Caco-2 (cell line): ENCODE results near the gene SP4. TPM values are rescaled to one million over a fixed set of nuclear protein-coding genes. Genes with fewer than 3 reads are reported as not detected.

ENCODE experiments used
- BruUV-seq: library from RNA; stranded (reverse); fragments of 400-500 nt; replicated peaks from 2 replicates; lab custom pipeline; 2021; lab: Mats Ljungman, UMichigan
- CTCF ChIA-PET: fragments of 300-600 bp; sonication (Branson Sonifier 250); formaldehyde crosslinking; loops from one replicate; lab custom pipeline; 2022; ENCODE audit warnings: antibody characterized with exemption; lab: Charles Lee
- POLR2A ChIA-PET: fragments of 300-600 bp; sonication (Branson Sonifier 250); formaldehyde crosslinking; loops from one replicate; lab custom pipeline; 2022; ENCODE audit warnings: antibody characterized with exemption; lab: Charles Lee
- DNase-seq, 2 experiments: peaks; one replicate each; pipeline versions ENCODE4 v3.0.0 to v3.0.0-alpha.2; 2020 to 2022
- H3K27me3 ChIP-seq: replicated peaks from 2 replicates; pipeline ENCODE4 v1.6.0; 2011; ENCODE audit warnings: low read length; ENCODE audit not compliant: control insufficient read depth, insufficient read depth
- H3K36me3 ChIP-seq: 2 replicates; pipeline ENCODE4 v1.5.1; 2011; ENCODE audit warnings: low read length; ENCODE audit not compliant: control insufficient read depth, insufficient read depth
- H3K4me1 ChIP-seq: fragments of 250-450 bp; sonication (Bioruptor Pico); 2 replicates; pipeline ENCODE4 v1.5.1; 2020; ENCODE audit warnings: mild to moderate bottlenecking
- H3K4me3 ChIP-seq: 2 replicates; pipeline ENCODE4 v1.5.1; 2011; ENCODE audit warnings: low read depth, mild to moderate bottlenecking, control low read depth, low read length
- H3K9me3 ChIP-seq: fragments of 250-450 bp; sonication (Bioruptor Pico); 2 replicates; pipeline ENCODE4 v1.5.1; 2020; ENCODE audit warnings: mild to moderate bottlenecking, moderate library complexity
- H3K27ac Mint-ChIP-seq: one replicate; pipeline ENCODE4 v1.8.0; 2022; ENCODE audit warnings: mixed read lengths; ENCODE audit not compliant: unreplicated experiment
- H3K27me3 Mint-ChIP-seq: one replicate; pipeline ENCODE4 v1.8.0; 2022; ENCODE audit warnings: mixed read lengths; ENCODE audit not compliant: insufficient read depth, unreplicated experiment
- H3K36me3 Mint-ChIP-seq: one replicate; pipeline ENCODE4 v1.8.0; 2022; ENCODE audit warnings: mild to moderate bottlenecking, mixed read lengths; ENCODE audit not compliant: insufficient read depth, unreplicated experiment
- H3K4me1 Mint-ChIP-seq: one replicate; pipeline ENCODE4 v1.8.0; 2022; ENCODE audit warnings: low read depth, mixed read lengths; ENCODE audit not compliant: unreplicated experiment
- H3K4me3 Mint-ChIP-seq: one replicate; pipeline ENCODE4 v1.8.0; 2022; ENCODE audit warnings: mild to moderate bottlenecking, moderate library complexity, mixed read lengths; ENCODE audit not compliant: unreplicated experiment
- H3K9me3 Mint-ChIP-seq: one replicate; pipeline ENCODE4 v1.8.0; 2022; ENCODE audit warnings: mixed read lengths; ENCODE audit not compliant: unreplicated experiment
- intact Hi-C: fragments of 100-400 bp; cut with micrococcal nuclease; formaldehyde crosslinking; loops from one replicate; pipeline ENCODE4 v1.10.0; 2022; ENCODE audit not compliant: unreplicated experiment
- total RNA-seq: library from RNA; stranded (reverse); gene quantifications from 2 replicates; pipeline ENCODE4 v1.2.3, GENCODE V29; 2022
- TF ChIP-seq, protein P1 (sequence below), 2 experiments: fragments of 200-600 bp in 1 of 2; IDR thresholded peaks; 1 replicate in 1 of 2; 2 replicates in 1 of 2; pipeline versions ENCODE4 v1.5.1 to v1.8.0; 2011 to 2022; ENCODE audit warnings: antibody characterized with exemption in 1 of 2, control low read depth in 1 of 2, inconsistent platforms in 1 of 2, low read depth in 1 of 2, low read length in 1 of 2, mild to moderate bottlenecking in 1 of 2, moderate library complexity in 1 of 2; ENCODE audit not compliant: insufficient read depth in 1 of 2, severe bottlenecking in 1 of 2, unreplicated experiment in 1 of 2

Gene SP4
- total RNA-seq, 1 experiment from 2014 or later, result 10.8 TPM

- no peaks in the 10 kb centered on the region for H3K27me3 Mint-ChIP-seq
- no peak for DNase-seq
- ChIA-PET POLR2A (no interaction called here), CTCF (no interaction called here)
- no peak overlapping the region for H3K4me3 ChIP-seq
- H3K4me1 Mint-ChIP-seq, result no peaks in the 10 kb centered on the region
- H3K9me3 ChIP-seq, result peaks cover 4% of the 10 kb centered on the region
- intact Hi-C loops, result no loop called here
- no peaks in the 10 kb centered on the region for H3K36me3 ChIP-seq
- H3K36me3 Mint-ChIP-seq, result peaks cover 5% of the 10 kb centered on the region
- H3K4me1 ChIP-seq, result 0 out of 2 replicates have a peak, but pooled peaks cover 5% of the 10 kb centered on the region
- H3K27ac Mint-ChIP-seq, result no peak overlapping the region
- no TSS peak for BruUV-seq
- no peak overlapping the region for H3K4me3 Mint-ChIP-seq
- H3K27me3 ChIP-seq, result no peaks in the 10 kb centered on the region
- TF ChIP-seq, protein P1, sequence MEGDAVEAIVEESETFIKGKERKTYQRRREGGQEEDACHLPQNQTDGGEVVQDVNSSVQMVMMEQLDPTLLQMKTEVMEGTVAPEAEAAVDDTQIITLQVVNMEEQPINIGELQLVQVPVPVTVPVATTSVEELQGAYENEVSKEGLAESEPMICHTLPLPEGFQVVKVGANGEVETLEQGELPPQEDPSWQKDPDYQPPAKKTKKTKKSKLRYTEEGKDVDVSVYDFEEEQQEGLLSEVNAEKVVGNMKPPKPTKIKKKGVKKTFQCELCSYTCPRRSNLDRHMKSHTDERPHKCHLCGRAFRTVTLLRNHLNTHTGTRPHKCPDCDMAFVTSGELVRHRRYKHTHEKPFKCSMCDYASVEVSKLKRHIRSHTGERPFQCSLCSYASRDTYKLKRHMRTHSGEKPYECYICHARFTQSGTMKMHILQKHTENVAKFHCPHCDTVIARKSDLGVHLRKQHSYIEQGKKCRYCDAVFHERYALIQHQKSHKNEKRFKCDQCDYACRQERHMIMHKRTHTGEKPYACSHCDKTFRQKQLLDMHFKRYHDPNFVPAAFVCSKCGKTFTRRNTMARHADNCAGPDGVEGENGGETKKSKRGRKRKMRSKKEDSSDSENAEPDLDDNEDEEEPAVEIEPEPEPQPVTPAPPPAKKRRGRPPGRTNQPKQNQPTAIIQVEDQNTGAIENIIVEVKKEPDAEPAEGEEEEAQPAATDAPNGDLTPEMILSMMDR (IDR thresholded peaks at IDR 0.05; ENCODE audit: insufficient read depth in 1 of 2, low read depth in 1 of 2, low read length in 1 of 2, severe bottlenecking in 1 of 2, unreplicated experiment in 1 of 2), result no peak
- H3K9me3 Mint-ChIP-seq, result no peaks in the 10 kb centered on the region
These were observed 86.2 kb downstream of the SP4 start for GRCh38 chr7:21514062-21514461.

- no peak overlapping the region for H3K4me3 Mint-ChIP-seq
- Histone ChIP-seq H3K36me3 (no peaks in the 10 kb centered on the region), H3K4me1 (no peaks in the 10 kb centered on the region), H3K4me3 (no peak overlapping the region), H3K27me3 (no peaks in the 10 kb centered on the region), H3K9me3 (peaks cover 11% of the 10 kb centered on the region; the same call in 1 of the 2 replicates)
- TF ChIP-seq, protein P1 (IDR thresholded peaks at IDR 0.05; ENCODE audit: insufficient read depth in 1 of 2, low read depth in 1 of 2, low read length in 1 of 2, severe bottlenecking in 1 of 2, unreplicated experiment in 1 of 2), result no peak
- H3K27ac Mint-ChIP-seq, result no peak overlapping the region
- no TSS peak for BruUV-seq
- DNase-seq, result no peak
- no peaks in the 10 kb centered on the region for H3K27me3 Mint-ChIP-seq
- intact Hi-C loops, result no loop called here
- peaks cover 13% of the 10 kb centered on the region for H3K4me1 Mint-ChIP-seq
- ChIA-PET CTCF (no interaction called here), POLR2A (no interaction called here)
- no peaks in the 10 kb centered on the region for H3K36me3 Mint-ChIP-seq
- peaks cover 10% of the 10 kb centered on the region for H3K9me3 Mint-ChIP-seq
These were observed 96.8 kb downstream of the SP4 start for GRCh38 chr7:21524680-21525079.

DNA sequence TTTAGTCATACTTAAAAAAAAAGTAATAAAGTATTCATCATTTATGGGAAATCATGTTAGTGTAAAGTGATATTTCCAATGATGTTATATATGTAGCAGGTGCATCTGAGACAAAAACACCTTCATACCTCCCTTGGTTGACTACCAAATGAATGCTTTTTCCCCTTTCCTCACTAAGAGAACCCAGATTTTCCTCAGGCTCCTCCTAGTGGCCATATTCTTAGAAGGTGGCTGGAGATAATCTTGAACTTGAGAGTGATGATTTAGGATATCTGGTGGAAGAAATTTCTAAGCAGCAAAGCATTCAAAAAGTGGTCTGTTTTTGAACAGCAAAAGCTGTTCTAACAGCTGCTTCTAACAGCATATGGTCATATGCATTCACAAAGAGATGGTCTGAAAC lies 98.1 kb downstream of the SP4 start:
- Mint-ChIP-seq H3K4me3 (no peak overlapping the region), H3K27ac (no peak overlapping the region), H3K4me1 (peaks cover 13% of the 10 kb centered on the region), H3K9me3 (peaks cover 10% of the 10 kb centered on the region), H3K36me3 (no peaks in the 10 kb centered on the region), H3K27me3 (no peaks in the 10 kb centered on the region)
- Histone ChIP-seq H3K36me3 (no peaks in the 10 kb centered on the region), H3K9me3 (peaks cover 11% of the 10 kb centered on the region; the same call in 1 of the 2 replicates), H3K27me3 (no peaks in the 10 kb centered on the region), H3K4me1 (no peaks in the 10 kb centered on the region), H3K4me3 (no peak overlapping the region)
- TF ChIP-seq, protein P1 (IDR thresholded peaks at IDR 0.05; ENCODE audit: insufficient read depth in 1 of 2, low read depth in 1 of 2, low read length in 1 of 2, severe bottlenecking in 1 of 2, unreplicated experiment in 1 of 2), result no peak
- ChIA-PET CTCF (no interaction called here), POLR2A (no interaction called here)
- no TSS peak for BruUV-seq
- intact Hi-C loops, result no loop called here
- no peak for DNase-seq
